HG03565 (cell line): ENCODE measurements around the gene MYL7.
"Not testable (repeated sequence)": the region's sequence is repeated elsewhere in the genome, so short reads cannot be mapped to it uniquely, and the experiment has no call there.

Source experiments
- ATAC-seq: cut with Tn5 transposase; IDR thresholded peaks from one replicate; pipeline ENCODE4 v1.9.1; 2021; ENCODE audit warnings: mild to moderate bottlenecking, moderate library complexity; ENCODE audit not compliant: unreplicated experiment

MYL7 gene

DNA sequence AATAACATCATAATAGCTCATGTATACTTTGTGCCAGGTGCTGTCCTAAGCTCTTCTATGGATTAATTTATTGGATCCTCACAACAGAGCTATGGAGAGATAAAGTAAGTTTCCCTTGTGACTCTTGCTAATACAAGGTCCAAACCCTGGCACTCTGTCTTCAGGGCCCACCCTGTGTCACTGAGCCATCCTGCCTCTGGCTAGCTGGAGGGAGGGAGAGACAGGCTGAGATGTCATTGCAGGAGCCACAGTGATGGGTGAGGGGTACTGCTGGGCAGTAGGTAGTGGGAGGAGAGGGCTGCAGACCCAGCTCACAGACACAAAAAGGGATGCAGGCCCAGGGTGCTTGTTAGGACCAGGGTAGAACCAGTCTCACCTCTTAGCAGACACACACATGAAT, 31.2 kb upstream of the MYL7 start:
- no peak for ATAC-seq

DNA sequence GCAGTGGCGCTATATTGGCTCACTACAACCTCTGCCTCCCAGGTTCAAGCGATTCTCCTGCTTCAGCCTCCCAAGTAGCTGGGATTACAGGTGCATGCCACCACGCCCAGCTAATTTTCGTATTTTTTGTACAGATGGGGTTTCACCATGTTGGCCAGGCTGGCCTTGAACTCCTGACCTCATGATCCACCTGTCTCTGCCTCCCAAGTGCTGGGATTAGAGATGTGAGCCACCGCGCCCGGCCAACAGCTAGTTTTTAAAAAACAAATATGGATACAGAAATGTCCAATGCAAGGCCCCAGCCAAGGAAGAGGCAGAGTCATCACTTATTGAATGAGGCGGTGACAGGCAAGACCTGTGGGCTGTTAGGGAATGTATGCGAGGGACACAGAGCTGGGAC, 30.8 kb upstream of the MYL7 start:
- not testable (repeated sequence) for ATAC-seq

DNA sequence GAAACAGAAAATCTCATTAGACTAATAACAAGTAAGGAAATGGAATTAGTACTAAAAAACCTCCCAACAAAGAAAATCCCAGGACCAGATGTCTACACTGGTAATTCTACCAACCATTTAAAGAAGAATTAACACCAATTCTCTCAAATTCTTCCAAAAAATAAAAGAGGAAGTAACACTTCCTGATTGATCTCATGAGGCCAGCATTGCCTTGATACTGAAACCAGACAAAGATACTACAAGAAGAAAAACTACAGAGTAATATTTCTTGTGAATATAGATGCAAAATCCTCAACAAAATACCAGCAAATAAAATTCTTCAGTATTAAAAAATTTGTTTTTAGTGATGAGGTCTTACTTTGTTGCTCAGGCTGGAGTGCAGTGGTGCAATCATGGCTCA, 26.8 kb upstream of the MYL7 start:
- ATAC-seq, result no peak

DNA sequence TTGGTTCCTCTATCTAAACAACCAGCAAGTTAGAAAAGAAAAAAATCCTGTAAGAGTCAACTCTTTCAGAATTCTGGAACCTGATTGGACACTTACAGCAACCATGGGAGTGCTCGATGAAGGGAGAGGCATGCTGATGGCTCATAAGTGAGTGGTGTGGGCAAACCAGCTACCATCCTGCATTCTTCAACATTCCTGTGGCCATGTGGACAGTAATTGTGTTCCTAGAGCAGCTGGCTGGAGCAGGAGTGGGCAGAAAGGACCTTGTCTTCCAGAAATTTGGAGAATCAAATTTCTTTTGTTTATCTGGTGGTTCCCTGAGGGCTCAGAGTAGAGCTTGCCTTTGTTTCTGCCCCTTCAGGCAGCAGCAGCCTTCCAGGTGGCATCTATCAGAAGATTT, 22.5 kb upstream of the MYL7 start:
- ATAC-seq, result no peak

DNA sequence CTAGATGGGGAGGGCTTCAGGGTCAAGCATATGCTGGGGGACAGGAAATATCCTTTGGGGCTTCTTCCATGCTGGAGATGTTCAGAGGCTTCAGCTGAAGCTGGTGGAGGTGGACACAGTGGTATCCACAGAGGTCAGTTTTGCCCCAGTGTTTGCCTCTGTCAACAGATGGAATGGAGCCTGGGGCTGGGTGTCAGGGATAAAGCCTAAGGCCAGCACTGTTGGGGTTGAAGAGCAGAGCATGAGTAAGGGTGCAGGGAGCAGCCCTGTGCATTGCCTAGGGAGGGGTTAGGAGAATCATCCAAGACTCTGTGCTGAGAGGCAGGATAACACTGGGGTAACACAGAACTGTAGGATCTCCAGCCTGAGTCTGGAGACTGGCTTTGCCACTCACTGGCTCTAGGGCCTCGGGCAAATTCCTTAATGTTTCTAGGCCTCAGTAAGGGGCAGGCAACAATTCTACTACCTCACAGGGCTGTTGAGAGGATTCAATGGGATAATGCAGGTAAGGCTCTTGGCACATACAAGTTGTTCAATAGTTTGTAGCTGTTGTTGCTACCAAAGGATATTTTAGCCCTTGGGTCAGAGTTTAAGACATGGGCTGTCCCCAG, 21.8 kb upstream of the MYL7 start:
- no peak for ATAC-seq

DNA sequence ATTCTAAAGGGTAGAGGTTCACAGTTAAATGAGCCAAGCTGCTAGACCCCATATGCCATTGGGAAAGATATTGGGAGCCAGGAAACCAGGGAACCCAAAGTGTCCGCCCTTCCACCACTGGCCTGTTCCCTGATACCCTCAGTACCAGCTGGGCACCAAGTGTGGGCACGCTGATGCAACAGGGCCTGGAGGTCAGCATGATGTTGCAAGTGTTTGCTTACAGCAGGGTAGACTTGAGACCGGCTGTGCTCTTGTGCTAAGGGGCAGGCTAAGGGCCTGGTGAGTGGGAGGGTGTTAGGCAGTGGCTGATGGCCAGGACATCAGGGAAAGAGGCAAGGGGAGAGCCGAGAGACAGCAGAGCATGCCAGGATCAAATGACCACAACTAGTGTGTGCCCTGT, 21.0 kb upstream of the MYL7 start:
- no peak for ATAC-seq

DNA sequence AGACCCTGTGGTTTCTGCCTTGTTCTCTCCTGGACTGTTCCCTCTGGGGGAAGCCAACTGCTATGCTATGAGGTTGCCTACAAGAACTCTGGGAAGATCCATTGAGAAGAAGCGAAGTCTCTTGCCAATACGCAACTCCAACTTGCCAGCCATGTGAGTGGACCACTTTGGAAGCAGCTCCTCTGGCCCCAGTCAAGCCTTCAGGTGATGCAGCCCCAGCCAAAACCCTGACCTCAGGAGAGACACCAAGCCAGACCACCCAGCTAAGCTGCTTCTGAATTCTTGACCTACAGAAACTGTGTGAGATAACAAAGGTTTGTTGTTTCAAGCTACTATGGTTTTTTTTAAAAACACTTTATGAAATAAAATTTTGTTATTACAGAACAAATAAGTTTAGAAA, 20.2 kb upstream of the MYL7 start:
- no peak for ATAC-seq

DNA sequence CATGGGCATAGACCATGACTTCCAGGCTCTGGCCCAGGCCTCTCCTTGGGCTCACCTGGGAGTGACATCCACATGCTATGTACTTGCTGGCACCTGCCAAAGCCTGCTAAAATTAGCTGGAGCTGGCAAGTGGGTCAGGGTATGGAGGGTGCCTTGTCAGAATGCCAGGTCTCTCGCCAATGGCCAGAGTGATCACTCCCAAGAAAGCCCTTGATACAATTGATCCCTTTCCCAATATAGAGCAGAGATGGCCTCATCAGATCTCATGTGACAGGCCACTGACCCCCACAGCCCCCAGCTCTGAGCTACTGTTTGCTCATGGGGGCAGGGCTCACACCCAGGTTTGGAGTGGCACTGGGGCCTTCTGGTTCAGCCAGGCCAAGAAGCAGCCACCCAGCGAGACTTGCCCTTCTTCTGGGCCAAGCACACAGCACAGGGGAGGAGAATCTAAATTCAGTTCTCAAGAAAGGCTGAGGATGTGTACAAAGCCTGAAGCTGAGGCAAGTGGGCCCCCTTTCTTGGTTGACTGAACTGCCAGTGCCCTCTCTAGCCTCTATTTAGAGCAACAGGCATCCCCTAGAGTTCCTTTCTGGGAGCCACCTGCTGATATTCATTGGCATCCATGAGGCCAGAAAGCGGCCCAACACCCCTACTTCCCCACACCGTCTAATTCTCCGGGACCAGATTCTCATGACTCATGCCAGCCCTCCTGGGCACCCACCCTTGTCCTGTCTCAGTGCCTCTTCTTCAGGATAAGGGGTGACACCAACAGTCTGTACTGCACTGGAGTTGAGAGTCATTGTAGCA, 18.9 kb upstream of the MYL7 start:
- no peak for ATAC-seq

DNA sequence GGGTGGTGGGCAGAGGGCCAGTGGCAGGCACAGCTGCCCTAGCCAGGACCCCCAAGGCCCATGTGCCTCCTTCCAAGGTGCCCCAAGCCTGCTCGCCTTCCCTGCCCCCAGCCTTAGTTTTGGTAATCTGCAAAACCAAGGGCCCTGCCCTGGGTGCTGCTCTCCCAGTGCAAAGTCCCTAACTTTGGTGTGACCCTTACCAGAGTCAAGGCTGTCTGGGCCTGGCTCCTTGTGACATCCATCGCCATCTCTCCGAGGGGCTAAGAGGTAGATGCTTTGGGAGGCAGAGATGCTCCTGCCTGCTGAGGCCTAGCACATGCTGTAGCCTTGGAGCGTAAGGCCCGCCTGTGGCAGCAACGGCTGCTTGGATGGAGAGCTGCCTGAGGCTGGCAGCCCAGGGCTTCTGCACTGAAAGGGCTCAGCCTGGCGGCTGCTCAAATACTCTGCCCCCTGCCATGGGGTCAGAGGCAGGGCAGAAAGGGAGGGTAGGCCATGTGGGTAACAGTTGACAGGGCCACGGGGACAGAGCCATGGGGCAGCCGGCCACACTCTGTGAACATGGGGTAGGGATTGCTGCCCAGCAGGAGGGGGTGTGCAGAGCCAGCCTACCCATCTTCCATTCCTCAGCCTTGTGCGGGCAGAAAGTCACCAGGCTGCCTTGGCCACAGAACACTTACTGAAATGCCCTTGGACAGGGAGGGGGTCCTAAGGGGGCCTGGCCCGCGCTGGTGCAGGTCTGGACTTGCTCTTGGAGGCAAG, 17.9 kb upstream of the MYL7 start:
- ATAC-seq, result no peak

DNA sequence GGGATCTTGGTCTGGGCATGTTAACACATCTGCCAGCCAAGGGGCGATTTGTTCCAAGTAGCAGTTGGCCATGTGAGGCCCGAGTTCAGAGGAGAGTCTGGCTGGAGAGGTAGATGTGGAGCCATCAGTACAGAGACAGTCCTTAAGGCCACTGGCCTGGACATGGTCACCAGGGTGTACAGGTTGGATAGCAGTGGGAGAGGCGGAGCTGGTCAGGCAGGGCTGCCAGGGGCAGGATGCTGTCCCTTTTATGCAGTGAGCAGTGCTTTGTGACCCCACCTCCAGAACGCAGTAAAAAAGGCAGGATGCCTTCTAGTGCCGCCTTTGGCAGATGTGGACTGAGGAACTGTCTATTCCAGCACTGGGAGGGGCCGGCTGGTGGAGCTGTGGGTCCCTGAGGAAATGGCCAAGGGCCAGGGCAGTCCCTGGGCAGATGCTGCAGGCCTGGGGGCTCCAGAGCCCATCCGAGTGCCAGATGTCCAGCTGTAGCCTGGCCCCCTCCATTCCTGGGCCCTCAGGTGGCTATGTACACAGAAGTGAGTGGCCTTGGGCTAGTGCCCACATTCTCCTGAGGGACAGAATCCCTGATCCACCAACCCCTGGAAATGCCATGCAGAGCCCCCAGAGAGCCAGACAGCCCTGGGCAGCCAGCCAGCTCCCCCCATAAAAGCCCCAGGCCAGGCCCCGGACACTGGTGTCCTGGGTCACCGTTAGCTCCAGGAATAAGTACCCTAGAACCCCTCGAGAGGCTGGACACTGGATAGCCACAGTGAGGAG, 17.2 kb upstream of the MYL7 start:
- no peak for ATAC-seq

DNA sequence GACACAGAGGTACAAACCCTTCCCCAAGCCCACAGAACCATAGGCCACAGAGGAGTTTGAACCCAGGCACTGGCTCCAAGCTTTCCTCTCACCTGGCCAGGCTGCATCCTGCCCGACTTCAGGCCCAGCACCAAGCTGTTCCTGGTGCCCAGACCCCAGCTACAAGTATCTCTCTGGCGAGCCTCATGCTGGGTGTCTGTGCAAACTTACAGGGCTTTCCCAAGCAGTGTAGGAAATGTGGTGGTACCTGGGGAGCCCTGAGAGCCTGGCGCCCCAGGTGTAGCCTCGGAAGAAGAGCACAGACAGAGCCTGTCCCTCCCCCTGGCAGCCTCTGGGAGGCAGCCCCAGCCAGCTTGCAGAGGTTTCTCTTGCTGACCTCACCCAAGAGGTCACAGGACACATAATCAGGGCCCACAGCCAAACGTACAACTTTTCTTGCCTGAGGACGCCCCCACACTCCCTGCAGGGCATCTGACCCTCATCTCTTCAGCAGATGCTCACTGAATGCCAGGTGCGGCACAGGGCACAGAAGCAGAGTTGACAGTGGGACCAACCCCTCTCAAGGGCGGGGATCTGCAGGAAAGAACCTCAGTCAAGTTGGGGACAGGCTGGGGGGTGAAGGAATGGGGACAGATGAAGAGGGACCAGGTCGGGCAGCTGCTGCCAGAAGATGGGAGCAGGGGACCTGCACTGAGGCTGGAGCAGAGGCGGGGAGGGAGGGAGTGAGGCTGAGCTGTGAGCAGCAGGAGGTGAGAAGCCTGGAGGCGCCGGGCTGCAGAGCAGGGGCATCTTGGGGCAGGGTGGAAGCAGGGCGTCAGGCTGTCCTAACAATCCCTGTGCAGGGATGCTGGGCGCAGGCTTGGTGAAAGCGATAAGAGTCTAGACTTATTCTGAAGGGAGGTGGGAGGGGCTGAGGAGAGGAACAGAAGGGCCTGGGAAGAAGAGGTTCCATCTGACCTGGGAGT, 16.3 kb upstream of the MYL7 start:
- no peak for ATAC-seq

DNA sequence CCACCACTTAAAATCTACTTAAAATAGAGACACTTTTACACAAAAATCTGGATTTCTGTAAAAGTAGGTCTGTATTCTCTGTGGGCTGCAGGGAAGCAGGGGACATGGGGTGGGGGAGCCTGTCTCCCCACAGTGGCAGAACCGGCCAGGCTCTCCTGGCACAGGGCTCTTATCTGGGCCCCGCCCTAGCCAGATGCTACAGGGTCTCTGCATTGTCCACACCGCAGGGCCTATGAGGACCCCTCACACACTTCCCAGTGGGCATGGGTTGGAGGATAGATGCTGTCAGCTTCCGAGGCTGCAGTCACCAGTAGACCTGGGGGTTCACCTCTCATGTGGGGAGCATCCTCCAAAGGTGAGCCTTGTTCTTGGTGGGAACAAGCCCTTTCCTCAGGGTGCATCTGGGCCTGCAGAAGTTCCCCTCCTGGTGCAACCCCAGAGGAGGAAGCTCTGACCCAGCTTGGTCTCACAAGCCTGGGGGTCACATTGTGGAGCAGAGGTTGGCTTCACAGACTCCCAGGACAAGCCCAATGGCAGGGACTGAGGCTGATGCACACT, 15.4 kb upstream of the MYL7 start:
- ATAC-seq, result no peak

DNA sequence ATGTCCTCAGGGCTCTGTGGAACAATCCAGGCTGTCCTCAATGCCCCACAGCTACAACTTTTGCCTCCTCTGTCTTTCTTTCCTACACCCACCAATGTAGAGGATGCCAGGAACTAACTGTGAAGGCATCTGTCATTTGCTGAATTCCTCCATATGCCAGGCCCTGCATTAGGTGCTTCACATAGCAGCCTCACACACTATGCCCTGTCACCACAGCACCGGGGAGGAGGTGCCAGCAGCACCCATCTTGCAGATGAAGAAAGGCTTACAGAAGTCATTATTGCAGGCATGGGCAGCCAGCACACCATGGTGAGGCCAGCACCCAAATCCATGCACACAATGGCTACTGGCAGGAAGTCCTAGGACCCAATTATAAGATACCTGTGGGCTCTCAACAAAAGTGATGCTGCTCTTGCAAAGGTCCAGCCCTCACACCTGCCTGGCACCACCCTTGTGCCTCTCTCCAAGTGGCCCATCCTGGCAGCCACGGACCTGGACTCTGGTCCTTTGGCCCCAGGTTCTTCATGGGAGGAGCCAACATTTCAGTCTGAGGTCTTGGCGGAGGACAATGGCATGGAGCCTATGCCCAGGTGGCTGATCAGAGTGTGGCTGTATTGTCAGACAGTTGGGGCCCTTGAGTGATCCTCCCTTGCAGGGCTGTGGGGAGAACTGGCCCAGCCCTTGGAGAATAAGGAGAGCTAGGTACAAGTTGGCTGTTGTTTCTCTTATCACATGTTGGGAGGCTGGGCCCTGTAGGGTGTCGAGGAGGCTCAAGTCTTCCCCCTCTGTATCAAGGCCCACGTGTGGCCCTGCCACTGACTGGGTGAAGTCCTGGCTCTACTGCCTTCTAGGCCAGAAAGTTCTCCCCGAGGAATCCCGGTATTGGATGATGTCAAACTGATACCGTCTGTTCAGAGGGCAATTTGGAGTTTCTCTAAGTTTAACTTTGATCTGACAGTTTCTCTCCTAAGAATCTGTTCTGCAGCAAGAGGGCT, 14.4 kb upstream of the MYL7 start:
- no peak for ATAC-seq

DNA sequence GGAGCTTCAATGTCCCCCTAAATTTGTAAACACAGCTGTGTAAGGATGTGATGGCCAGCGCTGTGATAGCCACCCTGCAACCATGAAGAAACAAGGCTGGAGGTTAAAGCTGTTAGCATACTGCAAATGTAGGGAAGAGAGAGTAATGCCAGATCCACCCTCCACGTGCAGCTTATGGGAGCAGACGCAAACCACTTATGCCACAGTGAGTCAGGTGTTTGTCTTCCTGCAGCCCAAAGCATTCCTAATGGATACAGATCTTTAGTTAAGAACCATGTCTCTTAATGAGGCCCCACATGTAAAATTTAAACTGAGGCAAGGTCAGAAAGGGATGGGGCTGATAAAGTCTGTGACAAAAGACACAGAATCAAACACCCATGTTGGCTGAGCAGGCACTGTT, 13.6 kb upstream of the MYL7 start:
- no peak for ATAC-seq

DNA sequence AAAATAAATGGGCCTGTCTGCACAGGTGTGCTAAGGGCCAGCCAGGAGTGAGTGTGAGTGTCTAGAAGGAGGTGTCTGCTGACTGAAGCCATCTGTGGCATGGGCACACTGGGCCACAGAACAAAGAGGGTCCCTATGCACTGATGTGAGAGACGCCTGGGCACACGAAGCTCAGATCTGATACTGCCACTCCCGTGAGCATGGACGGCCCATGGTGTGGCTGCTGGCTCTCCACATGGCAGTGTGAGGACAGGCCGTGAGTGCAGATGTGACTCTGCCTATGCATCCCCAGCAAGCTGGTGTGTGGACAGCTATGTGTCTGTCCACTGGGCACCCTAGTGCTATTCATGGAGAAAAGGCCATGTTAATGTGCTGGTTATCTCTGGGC, 12.8 kb upstream of the MYL7 start:
- no peak for ATAC-seq

DNA sequence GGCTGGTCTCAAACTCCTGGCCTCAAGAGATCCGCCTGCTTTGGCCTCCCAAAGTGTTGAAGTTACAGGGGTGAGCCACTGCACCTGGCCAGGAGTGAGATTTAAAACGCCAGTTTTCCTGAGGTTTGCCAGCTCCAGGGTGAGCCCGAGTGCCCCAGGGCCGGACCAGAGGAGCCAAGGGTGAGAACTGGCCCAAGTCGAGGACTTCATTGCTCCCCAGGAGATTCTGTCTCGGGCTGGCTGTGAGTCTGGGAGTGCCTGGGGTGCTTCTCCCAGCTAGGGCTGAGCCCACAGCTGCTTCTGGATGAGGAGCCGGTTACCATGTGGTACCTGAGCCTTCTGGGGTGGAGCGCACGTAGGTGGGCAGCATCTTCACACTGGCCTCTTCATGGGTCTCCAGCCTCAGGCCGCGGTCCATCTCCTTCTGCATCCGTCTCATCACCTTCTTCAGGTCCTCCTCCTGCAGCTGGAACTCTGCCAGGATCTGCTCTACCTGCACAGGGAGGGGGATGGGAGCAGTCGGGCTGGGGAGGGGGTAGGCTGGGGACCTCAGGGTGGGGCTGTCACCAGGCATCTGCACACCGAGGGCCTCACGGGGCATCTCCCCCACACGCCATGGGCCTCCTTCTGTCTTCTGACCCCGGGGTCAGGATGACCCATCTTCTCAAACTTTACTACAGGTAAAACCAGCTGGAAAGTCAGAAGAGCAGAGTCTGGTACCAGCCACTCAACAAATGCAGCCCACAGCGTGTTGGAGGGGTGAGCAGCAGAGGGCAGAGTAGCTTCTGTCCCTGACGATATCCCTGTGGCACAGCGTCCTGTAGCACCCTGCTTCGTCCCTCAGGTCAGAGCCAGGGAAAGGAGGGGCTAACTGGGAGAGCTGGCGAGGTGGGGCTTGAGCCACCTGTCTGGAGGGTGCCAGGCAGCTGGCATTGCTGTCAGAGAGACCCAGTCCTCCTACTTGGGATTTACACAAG, 12.1 kb upstream of the MYL7 start:
- no peak for ATAC-seq

DNA sequence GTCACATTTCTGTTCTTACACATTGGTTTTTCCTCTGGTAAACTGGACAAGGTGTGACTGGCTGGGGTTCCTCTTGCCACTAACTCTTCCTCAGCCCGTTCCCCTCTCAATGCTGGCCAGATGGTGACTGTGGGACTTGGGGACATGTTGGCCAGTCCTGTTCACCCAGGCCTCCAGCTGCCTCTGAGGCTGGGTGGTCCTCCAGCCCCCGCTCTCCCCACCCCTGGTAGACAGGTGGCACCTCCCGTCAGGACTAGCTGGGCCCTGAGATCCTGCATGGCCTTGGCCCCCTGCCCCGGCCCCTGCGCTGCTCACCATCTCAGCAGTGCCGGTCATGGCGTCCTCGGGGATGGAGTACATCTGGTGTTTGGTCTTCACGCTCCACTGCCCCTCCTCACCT, 10.8 kb upstream of the MYL7 start:
- no peak for ATAC-seq
